GM21526 (cell line): ENCODE results near the gene BACH2.

Experiments used
- ATAC-seq: cut with Tn5 transposase; IDR thresholded peaks from one replicate; pipeline ENCODE4 v1.9.1; 2021; ENCODE audit warnings: moderate library complexity; ENCODE audit not compliant: unreplicated experiment, low FRiP score

BACH2 gene

DNA sequence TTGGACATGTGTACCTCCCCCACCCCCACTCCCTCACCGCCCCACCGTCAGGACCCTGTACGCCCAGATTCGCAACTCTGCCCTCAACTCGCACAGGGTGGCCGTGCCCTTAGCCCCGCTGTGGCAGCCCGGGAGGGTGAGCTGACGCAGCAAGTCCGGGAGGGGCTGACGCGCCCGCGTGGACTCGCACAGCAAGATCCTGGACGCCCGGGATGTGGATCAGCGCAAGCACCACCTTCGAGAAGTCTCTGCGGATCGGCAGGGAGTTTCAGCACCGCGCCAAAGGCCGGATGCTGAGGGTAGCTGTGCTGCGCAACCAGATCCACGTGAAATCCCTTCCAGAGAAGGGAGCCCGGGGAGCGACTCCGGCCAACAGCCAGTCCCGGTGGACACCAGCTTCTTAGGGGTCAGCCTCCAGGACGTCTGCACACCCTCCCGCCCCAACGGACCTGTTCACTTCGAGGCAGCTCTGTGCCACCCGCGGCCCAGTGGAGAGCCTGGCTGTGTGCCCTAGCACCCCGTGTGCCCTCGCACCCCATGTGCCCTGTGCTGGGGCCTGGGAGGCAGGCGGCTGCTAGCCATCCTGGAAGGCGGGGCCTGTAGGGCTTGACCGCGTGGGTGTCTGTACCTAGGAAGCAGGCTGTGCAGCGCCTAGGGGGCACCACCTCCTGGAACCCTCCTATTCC lies 409.0 kb downstream of the BACH2 start:
- ATAC-seq: no peak

DNA sequence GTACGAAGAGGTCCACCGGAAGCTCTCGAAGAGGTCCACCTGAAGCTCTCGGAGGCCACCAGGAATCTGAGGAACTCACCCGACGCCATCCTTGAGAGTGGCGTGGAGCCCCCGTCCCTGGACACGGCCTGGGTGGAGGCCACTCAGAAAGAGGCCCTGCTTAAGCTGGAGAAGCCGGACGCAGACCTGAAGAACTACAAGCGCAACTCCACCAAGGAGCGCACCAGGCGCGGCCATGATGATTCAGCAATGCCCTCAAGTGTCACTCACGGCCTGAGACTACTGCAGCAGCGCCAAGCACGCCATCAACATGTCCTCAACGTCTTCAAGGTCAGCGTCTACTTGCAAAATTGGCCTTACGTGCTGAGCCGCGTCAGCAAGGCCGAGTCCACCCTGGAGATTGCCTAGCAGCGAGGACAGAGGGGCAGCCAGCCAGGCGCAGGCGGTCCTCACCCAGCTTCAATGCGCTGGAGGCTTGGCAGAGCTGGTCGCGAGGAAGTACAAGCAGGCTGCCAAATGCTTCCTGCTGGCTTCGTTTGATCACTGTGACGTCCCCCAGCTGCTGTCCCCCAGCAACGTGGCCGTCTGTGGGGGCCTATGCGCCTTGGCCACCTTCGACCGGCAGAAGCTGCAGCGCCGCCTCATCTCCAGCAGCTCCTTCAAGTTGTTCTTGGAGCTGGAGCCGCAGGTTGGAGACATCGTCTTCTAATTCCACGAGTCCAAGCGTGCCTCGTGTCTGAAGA lies 410.1 kb downstream of the BACH2 start:
- no peak for ATAC-seq
